Midbrain (tissue), 1 donor: ENCODE results near the gene ACTRT2.

Experiments
- DNase-seq: peaks from one replicate; lab custom pipeline; 2025; lab: John Stamatoyannopoulos, UW

ACTRT2 gene

DNA sequence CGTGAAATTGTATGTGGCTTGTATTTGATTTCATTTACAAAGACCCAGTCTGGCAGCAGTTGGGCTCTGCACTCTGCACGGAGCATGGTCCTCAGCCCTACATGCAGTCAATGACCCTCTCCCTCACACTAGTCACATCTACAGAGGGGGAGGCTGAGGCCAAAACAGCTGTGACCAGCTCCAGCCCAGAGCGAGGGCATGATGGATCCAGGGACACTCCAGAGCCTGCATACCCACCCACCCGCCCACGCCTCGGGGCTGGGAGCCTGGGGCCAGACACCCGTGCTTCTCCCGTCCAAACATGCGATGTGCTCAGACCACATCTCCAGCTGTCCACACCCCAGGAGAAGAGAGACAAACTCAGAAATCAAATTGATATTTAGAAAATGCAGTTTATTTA, 33.8 kb downstream of the ACTRT2 start:
- DNase-seq: no peak

DNA sequence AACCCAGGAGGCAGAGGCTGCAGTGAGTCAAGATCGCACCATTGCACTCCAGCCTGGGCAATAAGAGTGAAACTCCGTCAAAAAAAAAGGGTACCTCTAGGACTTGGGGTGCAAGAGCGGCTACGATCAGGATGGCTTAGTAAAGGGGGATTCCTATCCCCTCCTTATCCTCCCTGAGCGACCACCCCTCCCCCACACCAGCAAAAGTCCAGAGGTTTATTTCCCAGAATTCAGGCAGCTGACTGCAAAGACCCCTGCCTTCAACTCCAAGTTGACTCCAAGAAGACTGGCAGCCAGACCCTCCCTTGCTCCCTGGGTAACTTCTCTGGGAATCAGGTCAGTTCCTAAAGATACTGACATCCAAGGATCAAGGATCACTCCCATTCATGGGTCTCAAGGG, 35.4 kb downstream of the ACTRT2 start:
- no peak for DNase-seq

DNA sequence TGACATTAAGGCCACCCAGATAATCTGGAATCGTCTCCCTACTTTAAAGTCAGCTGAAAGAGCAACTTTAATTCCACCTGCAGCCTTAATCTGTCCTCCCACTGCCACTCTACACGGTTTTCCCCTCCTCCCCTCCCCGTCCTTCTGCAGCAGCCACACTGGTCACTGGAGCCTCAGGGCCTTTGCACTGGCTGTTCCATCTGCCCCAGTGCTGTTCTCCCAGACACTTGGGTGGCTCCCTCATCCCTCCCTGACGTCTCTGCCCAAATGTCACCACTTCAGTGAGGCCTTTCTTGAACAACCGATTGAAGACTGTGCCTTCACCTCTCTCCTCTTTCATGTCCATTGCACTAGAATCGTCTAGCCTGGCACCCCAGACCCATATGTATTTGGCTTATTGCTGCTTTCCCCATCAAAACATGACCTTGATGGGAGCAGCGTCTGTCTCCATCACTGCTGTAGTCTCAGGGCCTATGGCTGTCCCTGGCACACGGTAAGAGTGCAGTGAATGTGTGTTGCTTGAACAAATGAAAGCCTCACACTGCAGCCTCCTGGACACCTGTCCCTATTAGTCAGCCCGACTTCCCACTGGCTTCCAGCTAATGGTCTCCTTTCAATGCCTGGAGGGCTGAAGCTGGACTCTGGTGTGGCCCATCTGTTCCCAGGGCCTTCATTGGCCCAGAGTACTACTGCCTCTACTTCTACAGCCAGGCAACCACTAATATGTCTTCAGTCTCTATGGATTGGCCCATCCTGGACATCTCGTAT, 37.2 kb downstream of the ACTRT2 start:
- no peak for DNase-seq

DNA sequence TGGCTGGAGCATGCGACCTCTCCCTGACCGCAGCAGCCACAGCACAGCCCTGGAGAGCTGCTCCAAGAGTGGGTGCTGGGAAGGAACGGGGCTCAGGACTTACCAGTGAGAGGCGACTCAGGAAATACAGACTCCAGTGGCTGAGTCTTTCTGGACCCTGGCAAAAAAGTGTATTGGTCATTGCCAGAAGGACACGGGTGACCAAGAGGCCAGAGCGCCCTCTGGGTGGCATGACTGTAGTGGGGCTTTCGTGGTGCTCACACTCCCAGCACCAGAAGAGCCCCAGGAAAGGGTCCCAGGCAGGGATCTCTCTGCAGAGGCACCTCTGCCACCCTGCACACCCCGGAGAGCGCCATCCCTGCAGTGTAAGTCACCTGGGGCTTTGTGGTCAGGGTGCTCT, 38.9 kb downstream of the ACTRT2 start:
- DNase-seq: no peak

DNA sequence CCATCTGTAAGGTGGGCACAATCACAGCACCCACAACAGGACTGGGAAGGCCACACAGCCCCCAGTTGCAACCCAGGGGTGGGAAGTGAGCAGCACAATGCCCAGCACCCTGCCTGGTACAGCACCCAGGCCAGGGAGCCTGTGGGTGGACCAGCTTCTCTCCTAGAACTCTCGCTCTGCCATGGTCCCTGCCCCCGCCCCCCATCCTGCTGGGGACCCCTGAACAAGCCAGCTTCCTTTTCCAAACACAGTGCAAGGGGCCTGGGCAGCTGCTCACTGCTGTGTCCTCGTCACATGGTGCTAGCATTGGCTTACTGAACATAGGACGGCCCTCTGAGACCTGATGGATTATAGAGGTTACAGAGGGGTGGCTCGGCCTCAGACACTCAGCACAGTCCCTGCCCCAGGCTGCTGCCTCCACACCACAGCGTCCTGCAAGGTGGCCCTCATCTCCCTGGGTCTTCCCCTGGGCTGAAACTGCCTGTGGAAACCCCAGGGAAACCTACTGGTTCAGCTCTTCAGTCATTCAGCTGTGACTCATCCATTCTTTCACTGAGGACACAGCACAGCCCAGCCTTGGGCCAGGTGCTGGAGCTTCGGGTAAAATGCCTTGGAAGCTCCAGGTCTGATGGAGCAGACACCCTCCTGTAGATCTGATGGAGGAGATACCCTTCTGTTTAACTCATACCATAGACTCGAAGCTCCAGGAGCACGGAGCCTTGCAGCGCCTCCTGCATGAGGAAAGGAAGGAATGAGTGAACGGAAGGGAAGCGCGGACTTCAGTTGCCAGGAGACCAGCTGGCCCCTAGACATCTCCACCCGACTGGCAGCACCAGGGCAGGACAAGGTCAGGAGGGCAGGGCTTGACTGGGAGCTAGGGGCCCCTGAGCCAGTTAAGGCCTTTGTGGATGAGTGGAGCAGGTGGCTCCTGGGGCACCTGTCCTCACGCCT, 39.6 kb downstream of the ACTRT2 start:
- no peak for DNase-seq

DNA sequence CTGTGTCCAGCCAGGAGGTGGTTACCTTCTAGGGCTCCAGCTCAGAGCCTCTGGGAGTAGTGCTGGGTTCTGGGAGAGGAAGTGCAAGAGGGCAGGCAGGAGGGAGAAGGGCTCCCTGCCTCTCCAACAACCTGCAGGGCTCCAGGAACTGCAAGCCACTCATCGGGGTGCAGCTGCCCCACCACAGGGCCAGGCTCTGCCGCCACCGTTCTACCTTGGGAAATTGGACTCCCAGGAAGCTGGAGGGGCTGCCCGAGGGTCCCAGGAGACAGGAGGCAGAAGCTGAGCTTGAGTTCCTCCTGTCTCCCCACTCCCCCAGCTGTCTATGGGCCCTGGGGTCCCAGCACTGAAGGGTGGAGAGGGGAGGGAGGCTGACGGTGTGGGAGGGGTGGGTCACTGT, 40.3 kb downstream of the ACTRT2 start:
- DNase-seq: no peak

DNA sequence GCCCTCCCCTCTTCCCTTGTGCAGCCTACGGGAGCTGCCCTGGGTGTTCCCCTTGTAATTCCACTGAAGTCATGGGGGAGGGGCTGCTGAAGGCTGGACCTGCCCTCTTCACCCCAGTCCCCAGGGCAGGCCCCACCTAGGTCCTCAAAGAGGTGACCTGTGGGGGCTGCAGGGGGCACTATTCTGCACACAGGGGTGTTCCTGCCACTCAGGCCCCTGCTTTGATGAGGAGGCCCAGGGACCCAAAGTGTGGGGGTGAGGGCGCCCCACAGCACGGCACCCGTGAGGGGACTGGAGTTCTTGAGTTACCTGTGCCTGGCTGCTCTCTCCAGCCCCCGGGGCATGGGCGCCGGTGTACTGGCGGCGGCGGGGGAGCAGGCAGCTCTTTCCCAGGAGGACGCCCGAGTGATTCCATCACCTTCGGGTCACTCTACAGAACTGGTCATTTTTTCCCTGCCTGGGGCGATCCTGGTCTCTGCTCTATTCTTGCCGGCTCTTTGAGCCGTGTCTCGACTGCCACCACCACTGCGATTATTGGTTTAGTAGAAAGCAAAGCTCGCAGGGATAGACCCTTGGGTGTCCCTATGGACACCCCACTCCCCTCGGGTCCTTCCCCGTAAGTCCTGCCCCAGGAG, 40.8 kb downstream of the ACTRT2 start:
- no peak for DNase-seq

DNA sequence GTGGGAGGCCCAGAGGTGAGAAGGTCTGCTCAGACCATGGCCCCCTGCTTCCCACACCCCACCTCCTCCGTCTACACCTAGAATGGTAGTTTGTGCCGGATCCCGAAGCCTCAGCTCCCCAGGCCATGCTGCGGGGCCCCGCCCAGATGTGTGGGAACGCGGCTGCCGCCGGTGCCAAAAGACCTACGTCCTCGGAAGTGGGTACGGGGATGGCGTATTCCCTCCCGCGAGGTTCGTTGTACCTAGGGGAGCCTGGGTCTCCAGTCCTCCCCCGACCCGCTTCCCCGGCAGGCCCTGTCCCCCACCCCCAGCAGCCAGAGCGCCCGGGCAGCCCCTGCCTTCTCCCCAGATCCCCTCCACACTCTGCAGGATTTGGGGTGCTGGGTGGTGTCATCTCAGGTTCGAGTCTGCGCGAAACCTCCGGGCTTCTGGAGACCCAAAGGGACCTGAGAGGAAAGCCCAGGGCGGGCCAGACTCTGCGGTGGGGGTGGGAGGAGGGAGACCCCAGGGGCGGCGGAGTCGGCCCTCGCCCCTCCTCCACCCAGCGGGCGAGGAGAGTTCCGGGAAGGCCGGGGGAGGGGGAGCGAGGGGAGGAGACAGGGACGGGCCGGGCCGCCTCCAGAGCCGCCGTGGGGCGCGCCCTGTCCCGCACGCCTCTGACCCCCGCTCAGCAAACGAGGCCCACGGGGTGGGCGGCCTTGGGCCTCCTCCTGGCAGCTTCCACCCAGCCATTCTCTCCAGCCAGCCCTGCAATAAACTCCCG, 41.5 kb downstream of the ACTRT2 start:
- no peak for DNase-seq

DNA sequence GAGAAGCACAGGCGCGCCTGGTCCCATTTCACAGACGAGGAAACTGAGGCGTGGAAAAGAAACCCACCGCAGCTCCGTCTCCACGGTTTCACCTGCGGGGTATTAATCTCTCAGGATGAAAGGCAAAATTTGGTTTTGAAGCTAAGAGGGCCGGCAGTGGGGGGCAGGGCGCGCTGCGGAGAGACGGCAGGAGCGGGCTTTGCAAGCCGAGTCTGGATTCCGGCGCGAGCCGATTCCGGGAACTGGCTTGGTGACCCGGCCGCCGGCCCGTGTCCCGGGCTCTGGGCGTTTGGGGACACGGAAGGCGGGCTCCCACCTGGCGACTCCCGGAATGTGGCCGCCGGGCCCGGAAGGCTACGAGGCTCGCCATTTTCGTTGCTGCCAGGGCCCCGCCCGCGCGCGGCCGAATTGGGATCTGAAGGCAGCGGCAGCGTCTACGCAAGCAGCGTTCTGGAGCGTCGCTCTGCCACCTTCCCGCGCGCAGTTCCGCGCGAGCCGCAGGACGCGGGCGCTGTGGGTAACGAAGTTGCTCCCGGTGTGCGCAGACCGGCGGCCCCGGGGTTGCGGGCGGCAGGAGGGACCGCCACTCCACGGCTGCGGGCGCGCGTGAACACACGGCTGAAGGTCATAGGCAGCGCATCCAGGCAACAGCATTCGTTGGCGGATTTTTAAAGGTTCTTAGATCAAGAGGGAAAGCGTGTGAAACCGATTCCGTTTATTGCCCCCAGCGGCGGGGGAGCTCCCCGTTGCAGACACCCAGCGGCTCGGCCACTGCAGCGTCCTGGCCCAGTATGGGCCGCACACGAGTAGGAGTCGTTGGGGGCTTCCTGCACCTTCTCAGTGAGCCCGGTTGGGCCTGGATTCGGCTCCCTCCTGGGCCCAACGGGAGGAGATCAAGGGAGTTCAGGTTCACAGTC, 42.4 kb downstream of the ACTRT2 start:
- DNase-seq: no peak

DNA sequence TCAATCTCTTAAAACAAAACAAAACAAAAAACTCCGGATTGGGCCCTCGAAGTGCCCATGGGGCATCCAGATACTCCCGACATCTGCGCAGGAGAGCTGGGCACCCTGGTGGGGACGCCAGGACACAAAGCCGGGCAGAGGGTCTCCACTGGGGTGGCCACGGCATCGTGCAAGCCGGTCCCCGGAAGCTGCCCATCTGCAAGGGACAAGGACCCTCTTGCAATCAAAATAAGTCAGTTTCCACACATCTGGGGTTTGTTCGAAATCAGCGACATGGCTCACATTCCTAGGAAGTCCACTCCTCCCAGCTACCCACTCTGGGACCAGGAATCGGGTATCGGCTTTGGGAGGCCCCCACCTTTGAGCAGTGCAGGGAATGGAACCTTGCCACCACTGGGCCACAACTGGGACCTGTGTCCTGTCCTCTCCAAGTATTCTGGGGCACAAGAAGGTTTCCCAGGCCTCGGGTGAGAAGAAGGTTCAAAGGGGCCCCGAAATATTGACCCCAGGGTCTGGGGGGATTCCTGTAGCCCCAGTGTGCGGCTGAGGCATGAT, 43.1 kb downstream of the ACTRT2 start:
- no peak for DNase-seq

DNA sequence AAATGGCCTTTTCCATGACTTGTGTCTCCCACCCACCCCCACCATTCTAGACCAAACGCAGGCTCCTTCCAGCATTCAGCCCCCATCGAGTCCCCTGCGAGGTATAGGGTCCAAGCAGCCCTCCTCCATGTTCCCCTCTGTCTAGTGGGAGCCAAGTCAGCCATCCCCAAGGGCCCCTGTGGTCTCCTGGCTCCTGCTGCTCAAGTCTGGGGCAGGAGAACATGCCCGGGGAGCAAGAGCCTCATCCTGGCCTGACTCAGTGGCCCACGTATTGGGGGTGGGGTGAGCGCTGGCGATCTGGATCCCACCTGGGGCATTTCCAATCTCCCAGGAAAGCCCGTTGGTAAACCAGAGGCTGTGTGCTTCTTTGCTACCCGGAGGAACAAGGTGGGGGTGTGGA, 43.6 kb downstream of the ACTRT2 start:
- no peak for DNase-seq

DNA sequence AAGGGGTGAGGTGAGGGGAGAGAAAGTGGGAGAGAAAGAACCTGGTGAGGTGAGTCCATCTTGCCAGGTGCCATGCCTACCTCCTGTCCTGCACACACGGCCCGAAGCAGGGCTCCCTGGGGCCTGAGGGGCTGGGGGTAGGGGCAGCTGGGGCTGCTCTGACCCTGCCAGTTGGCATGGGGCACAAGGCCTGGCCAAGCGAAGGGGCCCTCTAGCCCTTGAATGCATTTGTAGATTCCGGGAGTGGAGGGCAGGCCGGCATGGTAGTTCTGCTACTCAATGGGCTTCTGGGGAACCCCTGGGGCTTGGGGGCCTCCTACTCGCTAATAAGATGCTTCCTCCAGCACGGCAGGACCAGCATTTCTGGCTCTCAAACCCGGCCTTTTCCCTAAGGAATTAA, 44.1 kb downstream of the ACTRT2 start:
- no peak for DNase-seq

DNA sequence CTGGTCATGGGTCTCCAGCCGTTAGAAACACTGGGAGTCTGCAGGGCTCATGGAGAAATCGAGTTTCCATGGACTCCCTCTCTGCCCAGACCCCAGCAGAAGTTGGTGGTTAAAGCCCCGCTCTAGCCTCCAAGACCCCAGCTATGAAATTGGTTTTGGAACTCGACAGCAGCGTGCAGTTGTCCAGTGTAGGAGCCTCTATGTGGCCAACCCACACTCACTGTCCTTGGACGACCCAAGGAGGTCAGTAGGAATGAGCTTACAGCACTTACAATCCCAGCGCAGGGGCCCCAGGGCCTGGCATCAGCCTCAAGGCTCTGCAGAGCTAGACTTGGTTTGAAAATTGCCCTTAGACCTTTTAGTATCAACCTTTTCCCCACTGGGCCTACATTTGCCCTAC, 44.5 kb downstream of the ACTRT2 start:
- no peak for DNase-seq

DNA sequence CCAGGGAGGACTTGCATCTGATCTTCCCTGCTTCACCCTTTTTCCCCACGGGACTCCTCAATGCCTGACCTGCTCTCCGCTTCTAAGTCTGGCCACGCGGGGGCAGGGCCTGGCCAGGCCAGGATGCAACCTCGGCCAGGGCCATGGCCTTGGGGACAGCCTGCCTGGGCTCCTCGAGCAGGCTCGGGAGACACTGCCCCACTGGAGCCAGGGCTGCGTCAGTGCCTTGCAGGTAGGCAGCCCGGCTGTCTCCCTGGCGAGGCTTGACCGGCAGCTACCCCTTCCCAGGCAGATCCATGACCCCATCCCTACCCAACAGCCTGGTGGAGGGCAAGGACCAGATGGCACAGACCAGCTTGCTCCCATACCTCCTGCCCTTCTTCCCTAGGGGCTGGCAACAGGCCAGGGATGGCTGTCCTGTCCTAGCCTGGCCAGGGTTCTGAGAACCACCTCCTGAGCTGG, 45.0 kb downstream of the ACTRT2 start:
- no peak for DNase-seq

DNA sequence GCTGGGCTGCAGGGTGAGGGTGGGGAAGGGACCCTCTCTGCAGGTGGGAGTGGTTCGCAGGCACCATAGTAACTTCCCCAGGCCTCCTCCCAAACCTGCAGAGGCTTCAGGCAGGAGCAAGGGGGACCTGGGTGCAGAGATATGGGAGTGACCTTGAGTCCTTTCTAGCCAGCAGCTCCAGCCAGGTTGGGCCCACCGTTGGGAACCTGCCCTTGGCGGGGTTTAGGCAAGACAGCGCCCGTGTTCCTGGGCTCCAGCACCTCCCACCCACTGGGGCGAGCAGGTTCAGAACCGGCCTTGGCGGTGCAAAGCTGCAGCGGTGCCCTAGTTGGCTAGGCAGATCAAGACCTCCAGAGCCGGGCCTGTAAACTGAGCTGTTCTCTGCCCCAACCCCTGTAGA, 45.6 kb downstream of the ACTRT2 start:
- DNase-seq: no peak

DNA sequence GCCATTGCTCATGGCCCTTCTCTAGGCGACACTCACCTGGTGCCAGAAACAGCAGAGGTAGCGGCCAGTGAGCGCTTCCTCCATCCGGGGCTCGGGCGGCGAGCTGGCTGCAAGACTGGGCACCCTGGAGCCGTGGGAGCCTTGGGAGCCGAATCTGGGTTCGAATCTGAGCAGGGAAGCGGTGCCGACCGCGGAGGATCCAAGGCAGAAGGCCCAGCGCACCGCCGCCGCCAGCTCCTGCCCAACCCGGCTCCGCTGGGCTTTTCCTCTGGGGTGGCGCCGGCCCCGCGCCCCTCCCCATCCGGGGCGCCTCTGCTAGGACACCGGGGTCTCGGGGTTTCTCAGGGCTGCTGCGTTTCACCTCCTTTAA, 46.0 kb downstream of the ACTRT2 start:
- no peak for DNase-seq

DNA sequence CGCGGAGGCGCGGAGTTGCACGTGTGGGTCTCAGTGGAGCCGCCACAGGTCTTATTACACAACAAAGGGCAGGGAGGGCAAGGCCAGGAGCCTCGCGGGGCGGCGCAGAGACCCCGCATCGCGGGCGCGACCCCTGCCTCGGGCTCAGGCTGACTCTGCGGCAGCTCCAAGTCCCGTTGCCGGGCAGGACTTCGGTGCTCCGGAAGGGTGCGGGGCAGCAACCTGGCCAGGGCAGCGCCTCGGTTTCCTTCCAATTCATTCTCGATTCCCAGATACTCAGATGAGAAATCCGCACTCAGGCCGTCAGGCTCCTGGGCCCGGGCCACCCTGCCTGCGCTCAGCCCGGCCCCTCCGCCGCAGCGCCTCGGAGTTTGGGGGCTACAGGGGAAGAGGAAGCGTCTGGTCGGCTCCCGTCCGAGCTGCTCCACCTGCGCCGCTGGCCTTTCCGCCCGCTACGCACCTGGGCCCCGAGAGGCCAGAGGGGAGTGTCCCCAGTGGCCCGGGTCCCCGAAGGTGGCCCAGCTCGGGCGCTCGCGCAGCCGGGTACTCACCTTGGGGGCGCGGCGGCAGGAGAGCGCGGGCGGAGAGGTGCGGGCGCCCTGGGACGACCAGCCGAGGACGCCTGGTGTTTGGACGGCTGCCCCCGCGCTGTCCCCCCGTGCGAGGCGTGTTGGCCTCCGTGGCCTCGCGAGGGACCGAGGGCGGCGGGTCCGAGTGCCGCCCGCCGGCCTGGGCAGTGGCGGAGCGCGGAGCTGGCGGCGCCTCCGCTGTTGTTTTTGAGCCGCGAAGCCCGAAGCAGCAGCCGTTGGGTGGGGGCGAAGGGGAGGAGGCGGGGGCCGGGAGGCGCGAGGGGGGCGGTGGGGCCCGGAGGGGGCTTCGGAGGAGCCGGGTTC, 46.6 kb downstream of the ACTRT2 start:
- no peak for DNase-seq

DNA sequence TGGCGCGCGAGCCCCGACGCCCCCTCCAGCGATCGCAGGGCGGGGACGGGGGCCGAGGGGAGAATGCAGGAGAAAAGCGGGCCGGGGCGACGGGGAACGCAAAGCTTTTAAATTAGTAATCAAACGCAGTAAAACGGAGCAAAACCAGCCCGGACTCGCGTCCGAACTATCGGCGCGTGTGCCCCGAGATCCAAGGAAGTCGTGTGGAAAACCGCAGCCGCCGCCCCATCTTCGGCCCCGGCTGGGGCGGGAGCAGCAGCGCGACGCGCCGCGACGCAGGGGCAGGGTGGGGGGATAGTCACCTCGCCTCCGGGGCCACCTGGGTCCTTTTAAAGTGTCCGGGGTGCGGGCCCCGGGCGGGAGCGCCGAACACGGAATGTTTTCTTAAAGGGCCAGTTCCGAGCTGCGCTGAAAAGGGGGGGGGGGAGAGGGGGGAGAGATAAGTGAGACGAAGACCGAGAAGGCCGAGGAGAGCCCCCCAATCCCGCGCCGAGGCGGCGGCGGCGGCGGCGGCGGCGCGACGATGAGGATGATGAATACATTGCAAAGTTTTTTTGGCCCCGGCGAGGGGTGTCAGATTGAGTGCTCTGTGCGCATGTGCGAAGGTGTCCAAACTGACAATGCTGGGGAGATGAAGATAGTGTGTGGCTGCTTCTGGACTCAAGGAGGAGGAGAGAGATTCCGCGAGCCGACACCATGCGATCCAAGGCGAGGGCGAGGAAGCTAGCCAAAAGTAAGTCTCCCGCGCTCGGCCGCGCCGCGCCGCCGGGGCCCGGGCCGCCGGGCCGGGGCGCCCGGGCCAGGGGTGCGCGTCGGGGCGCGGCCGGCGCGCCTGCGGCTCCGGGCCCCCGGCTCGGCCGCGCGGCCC, 47.5 kb downstream of the ACTRT2 start, which contains the start of gene PRDM16:
PRDM16 (plus strand) TSS at position 640 of the 868 bp plus-strand sequence; CDS start at position 697, 57 bp downstream.
- DNase-seq: no peak
